Embryonic facial prominence (tissue), 1 donor: ENCODE measurements around the gene SRSF12.
"Not testable (repeated sequence)": the region's sequence is repeated elsewhere in the genome, so short reads cannot be mapped to it uniquely, and the experiment has no call there.

Experiments used
- DNase-seq: peaks from one replicate; pipeline ENCODE4 v3.0.0-alpha.2; 2016; ENCODE audit errors: extremely low spot score

Gene SRSF12

GRCh38 chr6:89071036-89071435 is 46.8 kb downstream of the SRSF12 start:
- DNase-seq = no peak

- no peak for DNase-seq
Measured at GRCh38 chr6:89069536-89070163, 48.2 kb downstream of the SRSF12 start.

GRCh38 chr6:89068695-89069094 is 49.2 kb downstream of the SRSF12 start:
- DNase-seq = no peak

- DNase-seq = no peak
Measured at GRCh38 chr6:89067796-89068195, 50.1 kb downstream of the SRSF12 start.

- no peak for DNase-seq
Measured at GRCh38 chr6:89066940-89067646, 50.8 kb downstream of the SRSF12 start.

- DNase-seq = not testable (repeated sequence)
Measured at GRCh38 chr6:89066121-89066520, 51.8 kb downstream of the SRSF12 start.

- DNase-seq = not testable (repeated sequence)
Measured at GRCh38 chr6:89064931-89065330, 52.9 kb downstream of the SRSF12 start.

GRCh38 chr6:89063881-89064280 is 54.0 kb downstream of the SRSF12 start:
- DNase-seq = no peak

GRCh38 chr6:89059227-89059626 is 58.6 kb downstream of the SRSF12 start:
- no peak for DNase-seq

GRCh38 chr6:89058627-89059026 is 59.2 kb downstream of the SRSF12 start:
- no peak for DNase-seq

- no peak for DNase-seq
Measured at GRCh38 chr6:89057759-89058158, 60.1 kb downstream of the SRSF12 start.

- DNase-seq = no peak
Measured at GRCh38 chr6:89054208-89054607, 63.7 kb downstream of the SRSF12 start.

- DNase-seq = no peak
Measured at GRCh38 chr6:89051676-89052075, 66.2 kb downstream of the SRSF12 start.

GRCh38 chr6:89050697-89051096 is 67.2 kb downstream of the SRSF12 start:
- DNase-seq = no peak

GRCh38 chr6:89050155-89050554 is 67.7 kb downstream of the SRSF12 start:
- no peak for DNase-seq

GRCh38 chr6:89048985-89049384 is 68.9 kb downstream of the SRSF12 start:
- DNase-seq = no peak

GRCh38 chr6:89048288-89048923 is 69.5 kb downstream of the SRSF12 start:
- no peak for DNase-seq

- no peak for DNase-seq
Measured at GRCh38 chr6:89047473-89047872, 70.4 kb downstream of the SRSF12 start.
